ENCODE data around the gene TLR6.

Gene TLR6, protein sequence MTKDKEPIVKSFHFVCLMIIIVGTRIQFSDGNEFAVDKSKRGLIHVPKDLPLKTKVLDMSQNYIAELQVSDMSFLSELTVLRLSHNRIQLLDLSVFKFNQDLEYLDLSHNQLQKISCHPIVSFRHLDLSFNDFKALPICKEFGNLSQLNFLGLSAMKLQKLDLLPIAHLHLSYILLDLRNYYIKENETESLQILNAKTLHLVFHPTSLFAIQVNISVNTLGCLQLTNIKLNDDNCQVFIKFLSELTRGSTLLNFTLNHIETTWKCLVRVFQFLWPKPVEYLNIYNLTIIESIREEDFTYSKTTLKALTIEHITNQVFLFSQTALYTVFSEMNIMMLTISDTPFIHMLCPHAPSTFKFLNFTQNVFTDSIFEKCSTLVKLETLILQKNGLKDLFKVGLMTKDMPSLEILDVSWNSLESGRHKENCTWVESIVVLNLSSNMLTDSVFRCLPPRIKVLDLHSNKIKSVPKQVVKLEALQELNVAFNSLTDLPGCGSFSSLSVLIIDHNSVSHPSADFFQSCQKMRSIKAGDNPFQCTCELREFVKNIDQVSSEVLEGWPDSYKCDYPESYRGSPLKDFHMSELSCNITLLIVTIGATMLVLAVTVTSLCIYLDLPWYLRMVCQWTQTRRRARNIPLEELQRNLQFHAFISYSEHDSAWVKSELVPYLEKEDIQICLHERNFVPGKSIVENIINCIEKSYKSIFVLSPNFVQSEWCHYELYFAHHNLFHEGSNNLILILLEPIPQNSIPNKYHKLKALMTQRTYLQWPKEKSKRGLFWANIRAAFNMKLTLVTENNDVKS

DNA sequence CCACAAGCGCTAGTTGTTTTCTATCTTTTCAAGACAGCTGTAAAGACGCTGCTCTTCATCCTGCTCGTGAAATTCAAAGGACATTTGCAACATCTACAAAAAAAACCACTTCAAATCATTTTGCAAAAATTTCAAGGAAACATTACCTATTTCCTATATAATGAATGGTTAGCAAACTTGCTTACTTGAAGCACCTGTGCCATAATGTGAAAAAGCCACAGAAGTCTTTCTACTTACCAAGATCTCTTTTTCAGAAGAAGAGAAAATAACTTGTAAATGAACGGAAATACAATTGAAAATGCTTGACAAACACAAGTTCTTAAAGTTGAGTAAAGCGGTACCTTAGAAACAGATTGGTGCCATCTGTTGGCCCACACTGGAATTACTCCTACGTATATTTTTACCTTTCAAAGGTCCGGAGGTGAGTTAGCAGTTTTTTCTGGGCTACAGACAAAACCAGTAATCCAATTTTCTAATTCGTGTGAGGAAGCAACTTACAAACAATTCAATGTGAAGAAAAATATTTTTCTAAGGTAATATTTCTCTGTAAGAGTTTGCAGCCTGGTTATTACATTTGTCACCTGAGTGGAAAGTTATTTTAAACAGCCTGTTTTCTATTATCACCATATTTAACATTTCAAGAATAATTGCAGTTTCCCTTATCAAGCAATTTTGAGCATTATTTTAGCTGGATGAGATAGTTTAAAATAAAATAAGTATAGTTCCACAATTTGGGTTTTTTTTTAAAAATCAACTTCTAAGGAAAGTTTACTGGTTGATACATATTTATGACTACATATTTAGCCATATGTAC lies at the start of gene TLR6:
TLR6 (minus strand) TSS at position 294 of the 814 bp plus-strand sequence. CDS start 27,344 bp downstream, outside the sequence.
- peak in 1 of 2 donors; percentile 33 for DNase-seq

DNA sequence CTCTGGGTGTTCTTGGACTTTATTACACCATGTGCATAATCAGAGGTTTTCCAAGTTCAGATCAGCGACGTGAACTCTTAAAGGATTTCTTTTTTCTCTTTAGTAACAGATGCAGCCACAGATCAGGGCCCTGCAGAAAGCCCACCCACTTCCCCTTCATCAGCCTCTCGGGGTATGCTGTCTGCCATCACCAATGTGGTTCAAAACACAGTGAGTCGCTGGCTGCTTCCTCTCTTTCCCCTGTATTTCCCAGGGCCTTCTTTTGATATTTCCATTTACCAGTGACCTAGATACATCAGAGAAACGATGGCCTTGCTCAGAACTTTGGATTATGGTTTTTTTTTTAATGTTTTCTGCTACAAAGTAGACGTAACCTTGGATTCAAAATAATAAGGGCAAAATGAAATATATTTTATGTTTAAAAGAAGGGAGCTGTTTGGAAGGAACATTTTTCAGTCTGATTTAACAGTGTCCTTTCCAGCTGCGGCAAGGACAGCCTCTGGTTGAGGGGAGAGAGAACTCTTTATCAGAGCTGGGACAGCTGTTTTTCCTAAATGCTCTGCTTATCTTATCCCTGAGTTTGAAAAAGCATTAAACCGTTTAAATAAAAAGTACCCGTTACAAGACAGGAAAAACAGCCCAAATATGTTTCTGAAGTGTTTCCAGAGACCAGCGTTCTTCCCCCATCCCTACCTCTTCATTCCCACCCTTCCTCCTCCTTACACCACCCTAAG lies 49.2 kb upstream of the TLR6 start:
- DNase-seq, result no peak

- no peak for DNase-seq
Measured at GRCh38 chr4:38904682-38905081, 48.1 kb upstream of the TLR6 start.

- DNase-seq, result no peak
Measured at GRCh38 chr4:38904090-38904666, 47.6 kb upstream of the TLR6 start.

DNA sequence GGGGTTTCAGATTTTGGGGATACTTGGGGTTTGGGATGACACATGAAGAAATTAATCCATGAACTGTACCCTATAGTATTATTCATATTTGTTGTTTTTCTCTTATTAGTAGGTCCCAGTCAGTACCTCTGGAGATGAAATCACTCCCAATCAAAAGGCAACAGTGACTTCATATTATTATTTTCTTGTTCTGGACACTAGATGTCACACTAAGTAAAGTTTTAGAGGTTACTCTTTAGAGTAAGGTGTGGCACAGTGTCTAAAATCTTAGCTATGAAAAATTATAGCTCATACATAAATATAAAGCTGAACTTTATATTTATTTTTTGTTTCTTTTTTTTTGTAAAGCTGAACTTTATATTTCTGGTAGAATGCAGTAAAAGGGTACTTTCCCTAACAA lies 46.1 kb upstream of the TLR6 start:
- DNase-seq, result peak in 1 of 2 donors; percentile 74

DNA sequence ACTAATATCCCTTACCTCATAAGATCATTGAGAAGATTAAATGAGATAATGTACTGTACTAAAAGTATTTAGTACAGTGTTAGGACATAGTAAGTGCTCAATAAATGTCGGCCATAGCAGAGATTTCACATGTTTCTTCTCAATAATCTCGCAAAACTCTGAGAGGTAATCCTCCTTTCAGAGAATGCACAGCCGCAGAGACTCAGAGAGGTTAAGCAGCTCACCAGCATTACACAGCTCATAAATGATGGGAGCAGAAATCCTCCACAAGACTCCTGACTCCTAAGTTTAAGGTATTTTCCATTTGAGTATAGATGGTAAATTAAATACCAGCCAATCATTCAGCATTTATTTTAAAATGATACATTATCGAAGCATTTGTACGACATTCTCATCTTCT lies 45.6 kb upstream of the TLR6 start:
- no peak for DNase-seq

DNA sequence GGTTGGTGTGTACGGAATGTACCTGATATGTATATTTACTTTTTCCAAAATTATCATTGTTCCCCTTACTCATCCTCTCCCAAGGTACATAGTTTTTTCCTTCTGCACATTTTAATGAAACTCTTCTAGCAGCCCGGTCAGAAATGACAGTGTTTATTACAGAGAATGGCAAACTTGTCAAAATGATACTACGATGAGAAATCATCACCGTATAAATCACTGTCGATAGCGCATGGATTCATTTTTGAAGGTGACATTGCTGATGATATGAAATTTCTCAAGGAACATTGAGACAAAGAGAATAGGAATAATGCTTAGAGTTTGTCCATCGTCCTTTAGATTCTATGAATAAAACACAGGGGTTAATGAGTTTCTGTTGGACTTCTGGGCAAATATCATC lies 41.6 kb upstream of the TLR6 start:
- DNase-seq, result no peak

DNA sequence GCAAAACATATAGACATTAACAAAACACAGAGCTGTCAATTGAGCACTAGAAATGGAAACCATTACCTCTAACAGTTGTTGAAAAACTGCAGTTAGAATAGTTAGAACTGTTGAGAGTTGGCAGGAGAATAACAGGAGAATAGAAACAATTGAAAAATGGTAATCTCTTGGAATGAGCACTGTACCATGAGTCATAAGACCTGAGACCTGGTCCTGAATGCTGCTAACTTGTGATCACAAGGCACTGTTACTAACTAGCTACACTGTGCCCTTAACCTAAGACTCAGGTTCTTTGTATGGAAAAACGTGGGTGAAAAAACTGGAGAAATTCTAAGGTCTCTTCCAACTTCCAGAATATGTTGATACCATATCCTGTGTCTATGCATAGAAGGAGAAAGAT lies 40.3 kb upstream of the TLR6 start:
- no peak for DNase-seq

- DNase-seq, result no peak
Measured at GRCh38 chr4:38894322-38894982, 37.8 kb upstream of the TLR6 start.

GRCh38 chr4:38891051-38891983 lies 34.7 kb upstream of the TLR6 start:
- no peak for DNase-seq

GRCh38 chr4:38889143-38889542 lies 32.5 kb upstream of the TLR6 start:
- peak in 1 of 2 donors; percentile 57 for DNase-seq

DNA sequence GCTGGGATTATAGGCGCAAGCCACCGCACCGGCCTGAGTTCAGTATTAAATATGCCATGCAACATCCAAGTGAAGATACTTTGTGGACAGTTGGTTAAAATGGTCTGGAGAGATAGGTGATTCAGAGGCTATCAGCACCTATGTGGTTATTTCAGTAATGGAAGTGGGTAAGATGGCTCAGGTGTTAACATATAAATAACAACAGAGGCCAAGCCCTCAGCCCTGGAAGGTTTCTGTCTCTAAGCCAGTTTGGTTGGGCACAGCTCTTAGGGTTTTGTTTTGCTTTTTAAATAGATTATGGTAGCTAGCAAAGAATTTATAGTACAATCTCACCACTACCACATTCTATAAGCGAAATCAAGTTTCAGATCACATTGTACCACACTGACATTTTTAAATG lies 27.6 kb upstream of the TLR6 start:
- no peak for DNase-seq

DNA sequence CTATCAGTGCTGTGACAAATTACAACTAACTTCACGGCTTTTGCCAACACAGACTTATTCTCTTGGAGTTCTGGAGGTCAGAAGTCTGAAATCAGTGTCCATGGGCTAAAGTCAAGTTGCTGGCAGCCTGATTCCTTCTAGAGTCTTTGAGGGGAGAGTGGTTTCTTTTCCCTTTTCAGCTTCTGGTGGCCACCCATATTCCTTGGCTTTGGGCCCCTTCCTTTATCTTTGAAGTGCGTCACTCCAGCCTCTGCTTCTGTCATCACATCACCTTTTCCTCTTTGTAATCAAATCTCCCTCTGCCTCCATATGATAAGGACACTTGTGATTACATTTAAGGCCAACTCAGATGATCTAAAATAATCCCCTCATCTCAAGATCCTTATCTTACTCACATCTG lies 20.0 kb upstream of the TLR6 start:
- no peak for DNase-seq

- no peak for DNase-seq
Measured at GRCh38 chr4:38873290-38873944, 16.8 kb upstream of the TLR6 start.

DNA sequence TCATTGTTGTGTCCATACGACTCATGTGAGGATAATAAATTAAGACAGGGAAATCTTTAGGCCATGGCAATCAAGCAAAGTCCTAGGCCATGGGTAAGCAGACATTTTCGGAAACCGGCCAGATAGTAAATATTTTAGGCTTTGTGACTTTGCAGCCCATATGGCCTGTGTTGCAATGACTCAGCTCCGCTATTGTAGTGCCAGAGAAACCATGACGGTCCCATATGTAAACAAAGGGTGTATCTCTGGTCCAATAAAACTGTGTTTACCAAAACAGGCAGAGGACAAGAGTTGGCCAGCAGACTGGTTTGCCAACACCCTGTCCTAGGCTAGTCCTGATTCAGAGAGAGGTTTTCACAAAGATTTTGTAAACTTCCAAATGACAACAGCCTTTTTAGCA lies 16.0 kb upstream of the TLR6 start:
- DNase-seq, result no peak

DNA sequence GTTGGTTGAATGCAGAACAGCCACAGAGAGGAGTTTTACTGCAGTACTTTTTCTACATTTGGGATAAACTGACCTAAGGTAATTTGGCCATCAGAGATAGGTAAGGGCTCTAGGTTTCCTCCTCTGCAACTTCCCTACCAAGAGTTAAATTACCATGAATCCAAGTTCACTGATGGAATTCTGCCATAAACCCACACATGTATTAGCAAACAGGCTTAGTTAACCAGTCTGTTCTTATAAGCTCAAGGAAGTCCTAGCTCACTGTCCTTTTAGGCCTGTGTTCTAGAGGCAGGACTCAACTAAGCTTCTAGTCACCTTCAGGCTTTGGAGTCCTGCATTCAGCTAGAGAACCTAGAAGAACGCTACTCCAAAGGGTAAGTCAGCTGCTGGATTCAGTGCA lies 15.0 kb upstream of the TLR6 start:
- DNase-seq, result no peak

GRCh38 chr4:38870098-38870808 lies 13.6 kb upstream of the TLR6 start:
- DNase-seq, result no peak

GRCh38 chr4:38869511-38869910 lies 12.9 kb upstream of the TLR6 start:
- no peak for DNase-seq

Data from hippocampal formation (tissue), 2 donors.